Measurements from ENCODE around the gene CFLAR. TPM values are rescaled to one million over a fixed set of nuclear protein-coding genes. Genes with fewer than 3 reads are reported as not detected.

Gene CFLAR
- total RNA-seq, 1 experiment from 2014 or later: 7.6 TPM

- Histone ChIP-seq H3K18ac (ENCODE audit: insufficient read length, low read depth, low read length) (no peak overlapping the region), H4K91ac (ENCODE audit: insufficient read length, low read depth, low read length) (no peak overlapping the region), H3K79me1 (ENCODE audit: insufficient read depth, low read depth, low read length, poor library complexity, severe bottlenecking) (no peaks in the 10 kb centered on the region), H3K4me2 (ENCODE audit: insufficient read depth, insufficient read length, low read length) (no peak overlapping the region), H3K27me3 (ENCODE audit: insufficient read depth, low read length) (no peaks in the 10 kb centered on the region), H3K23ac (ENCODE audit: insufficient read length, low read depth, low read length) (no peak overlapping the region), H3K23me2 (ENCODE audit: insufficient read length, low read depth, low read length, poor library complexity, severe bottlenecking) (no peaks in the 10 kb centered on the region), H3K79me2 (ENCODE audit: insufficient read depth, low read length) (no peaks in the 10 kb centered on the region), H2AK5ac (ENCODE audit: insufficient read length, low read length) (no peak overlapping the region), H3K9me3 (ENCODE audit: control insufficient read depth, low read depth, low read length) (no peaks in the 10 kb centered on the region), H4K5ac (ENCODE audit: insufficient read length, low read depth, low read length) (no peak overlapping the region), H2BK20ac (ENCODE audit: low read depth, low read length, poor library complexity, severe bottlenecking) (no peak overlapping the region), H2BK5ac (ENCODE audit: insufficient read length, low read length) (no peak overlapping the region), H4K8ac (replicated peaks; ENCODE audit: insufficient read length, low read depth, low read length) (no peak overlapping the region), H2BK120ac (ENCODE audit: low read depth, low read length, poor library complexity, severe bottlenecking) (no peak overlapping the region), H2AFZ (ENCODE audit: low read length) (no peak overlapping the region), H3K27ac (ENCODE audit: insufficient read length, low read depth, low read length) (no peak overlapping the region), H3K9ac (ENCODE audit: extremely low read depth, insufficient read length, low read length) (no peak overlapping the region), H3K4ac (ENCODE audit: low read depth, low read length) (no peak overlapping the region), H3K4me1 (ENCODE audit: insufficient read depth, low read length) (peaks cover 4% of the 10 kb centered on the region; the same call in 1 of the 2 replicates), H2BK15ac (ENCODE audit: low read depth, low read length) (no peak overlapping the region), H3T11ph (ENCODE audit: low read length) (no peak overlapping the region), H2BK12ac (ENCODE audit: insufficient read length, low read depth, low read length) (no peak overlapping the region), H3K14ac (ENCODE audit: insufficient read depth, low read length) (no peak overlapping the region), H3K56ac (ENCODE audit: insufficient read length, low read depth, low read length) (no peak overlapping the region), H4K20me1 (ENCODE audit: control insufficient read depth, insufficient read depth, insufficient read length) (no peaks in the 10 kb centered on the region)
- no CpG with 5 or more reads among the region's 1 CpG for WGBS (ENCODE audit: extremely low coverage, insufficient read length, low lambda C conversion rate)
- Mint-ChIP-seq H3K4me1 (peaks cover 11 to 12% of the 10 kb centered on the region in 2 experiments), H3K4me3 (no peak overlapping the region), H3K27me3 (ENCODE audit: low read depth) (no peaks in the 10 kb centered on the region), H3K9me3 (no peaks in the 10 kb centered on the region), H3K36me3 (ENCODE audit: insufficient read depth in 1 of 3, low read depth in 3 of 3) (no peaks in the 10 kb centered on the region), H3K27ac (no peak overlapping the region)
- DNase-seq: no peak
- no peak for TF ChIP-seq CTCF (conservative IDR thresholded peaks at IDR 0.05)
These were observed 40.7 kb downstream of the CFLAR start for GRCh38 chr2:201156640-201157039.

Data from H9 (cell line).